Measurements from ENCODE around the gene ZNF207. TPM values are rescaled to one million over a fixed set of nuclear protein-coding genes. Genes with fewer than 3 reads are reported as not detected.
"Not testable (repeated sequence)": the region's sequence is repeated elsewhere in the genome, so short reads cannot be mapped to it uniquely, and the experiment has no call there.

Gene ZNF207
- total RNA-seq, 3 donors from 2014 or later (not counting 1 experiment from before 2014, with no cell fraction given), result 378 to 444 (median 428) TPM

DNA sequence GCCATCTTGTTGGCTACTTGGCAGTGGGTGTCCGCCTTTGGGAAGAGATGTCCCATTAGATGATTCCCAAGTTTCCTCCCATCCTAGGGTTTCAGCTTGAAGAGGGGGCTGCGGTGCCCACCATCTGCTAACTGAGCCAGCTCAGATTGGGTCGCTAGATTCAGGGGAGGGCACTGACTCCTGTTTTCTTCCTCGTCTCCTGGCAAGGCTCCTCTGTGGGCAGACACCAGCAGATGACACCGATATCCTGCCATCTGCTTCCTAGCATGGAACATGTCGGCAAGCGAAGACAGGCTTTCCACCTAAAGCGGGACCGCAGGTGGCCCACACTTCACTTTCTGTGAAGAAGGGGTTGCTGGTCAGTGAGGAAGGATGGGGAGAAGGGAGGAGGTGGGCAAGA is 35.3 kb upstream of the ZNF207 start:
- no peaks in the 10 kb centered on the region for H3K9me3 ChIP-seq (ENCODE audit: control insufficient read depth, insufficient read depth, low read length)
- no peaks in the 10 kb centered on the region for H3K36me3 Mint-ChIP-seq
- no peak overlapping the region for H3K4me3 ChIP-seq (ENCODE audit: low read length)
- H3K27me3 Mint-ChIP-seq (ENCODE audit: low read depth in 2 of 2), result peaks cover 0 to 3% of the 10 kb centered on the region in 2 donors
- no peak for DNase-seq
- H3K4me1 Mint-ChIP-seq, result peaks cover 0 to 4% of the 10 kb centered on the region in 2 donors
- ATAC-seq, result no peak
- H3K4me3 Mint-ChIP-seq, result no peak overlapping the region
- H3K27ac Mint-ChIP-seq, result no peak overlapping the region
- TF ChIP-seq, protein P1, sequence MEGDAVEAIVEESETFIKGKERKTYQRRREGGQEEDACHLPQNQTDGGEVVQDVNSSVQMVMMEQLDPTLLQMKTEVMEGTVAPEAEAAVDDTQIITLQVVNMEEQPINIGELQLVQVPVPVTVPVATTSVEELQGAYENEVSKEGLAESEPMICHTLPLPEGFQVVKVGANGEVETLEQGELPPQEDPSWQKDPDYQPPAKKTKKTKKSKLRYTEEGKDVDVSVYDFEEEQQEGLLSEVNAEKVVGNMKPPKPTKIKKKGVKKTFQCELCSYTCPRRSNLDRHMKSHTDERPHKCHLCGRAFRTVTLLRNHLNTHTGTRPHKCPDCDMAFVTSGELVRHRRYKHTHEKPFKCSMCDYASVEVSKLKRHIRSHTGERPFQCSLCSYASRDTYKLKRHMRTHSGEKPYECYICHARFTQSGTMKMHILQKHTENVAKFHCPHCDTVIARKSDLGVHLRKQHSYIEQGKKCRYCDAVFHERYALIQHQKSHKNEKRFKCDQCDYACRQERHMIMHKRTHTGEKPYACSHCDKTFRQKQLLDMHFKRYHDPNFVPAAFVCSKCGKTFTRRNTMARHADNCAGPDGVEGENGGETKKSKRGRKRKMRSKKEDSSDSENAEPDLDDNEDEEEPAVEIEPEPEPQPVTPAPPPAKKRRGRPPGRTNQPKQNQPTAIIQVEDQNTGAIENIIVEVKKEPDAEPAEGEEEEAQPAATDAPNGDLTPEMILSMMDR (IDR thresholded peaks at IDR 0.05), result no peak
- peaks cover 3% of the 10 kb centered on the region for H3K27me3 ChIP-seq (ENCODE audit: control insufficient read depth, insufficient read depth, low read length)
- peaks cover 9% of the 10 kb centered on the region for H3K4me1 ChIP-seq (ENCODE audit: control insufficient read depth, insufficient read depth, low read length)
- H3K9me3 Mint-ChIP-seq, result no peaks in the 10 kb centered on the region
- intact Hi-C loops (cut with micrococcal nuclease), result no loop called here
- no peaks in the 10 kb centered on the region for H3K36me3 ChIP-seq (ENCODE audit: control insufficient read depth, insufficient read depth, low read length)
- no peak overlapping the region for H3K27ac ChIP-seq (ENCODE audit: low read length)
- WGBS (ENCODE audit: insufficient coverage), result 60% methylated on average over 9 of the region's 9 CpGs

DNA sequence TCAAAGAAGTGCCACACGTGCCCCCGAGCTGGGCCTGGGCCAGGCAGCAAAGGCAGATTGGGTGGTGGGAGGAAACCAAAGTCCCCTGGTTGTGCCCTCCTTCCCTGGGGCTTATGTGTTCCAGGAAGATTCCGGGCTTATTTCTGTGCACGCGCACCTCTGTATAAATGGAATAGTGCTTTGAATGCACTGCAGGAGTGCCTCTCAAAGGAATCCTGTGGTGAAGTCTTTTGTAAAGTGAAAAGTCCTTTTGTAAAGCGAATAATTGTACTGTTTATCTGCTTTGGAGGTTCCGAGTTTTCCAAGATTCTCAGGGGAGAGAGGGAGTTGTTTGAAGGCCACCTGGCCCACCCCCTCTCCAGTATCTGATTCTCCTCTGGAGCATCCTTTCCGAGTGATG is 34.8 kb upstream of the ZNF207 start:
- H3K4me3 ChIP-seq (ENCODE audit: low read length), result no peak overlapping the region
- DNase-seq, result no peak
- no peaks in the 10 kb centered on the region for H3K36me3 ChIP-seq (ENCODE audit: control insufficient read depth, insufficient read depth, low read length)
- WGBS (ENCODE audit: insufficient coverage), result 89% methylated on average over 8 of the region's 8 CpGs
- H3K9me3 ChIP-seq (ENCODE audit: control insufficient read depth, insufficient read depth, low read length), result no peaks in the 10 kb centered on the region
- H3K9me3 Mint-ChIP-seq, result no peaks in the 10 kb centered on the region
- ATAC-seq, result no peak
- intact Hi-C loops (cut with micrococcal nuclease), result no loop called here
- H3K4me1 ChIP-seq (ENCODE audit: control insufficient read depth, insufficient read depth, low read length), result peaks cover 12% of the 10 kb centered on the region
- peaks cover 0 to 5% of the 10 kb centered on the region in 2 donors for H3K4me1 Mint-ChIP-seq
- TF ChIP-seq, protein P1 (IDR thresholded peaks at IDR 0.05), result no peak
- no peak overlapping the region for H3K27ac ChIP-seq (ENCODE audit: low read length)
- H3K36me3 Mint-ChIP-seq, result no peaks in the 10 kb centered on the region
- H3K27me3 ChIP-seq (ENCODE audit: control insufficient read depth, insufficient read depth, low read length), result peaks cover 3% of the 10 kb centered on the region
- H3K4me3 Mint-ChIP-seq, result no peak overlapping the region
- no peak overlapping the region for H3K27ac Mint-ChIP-seq
- H3K27me3 Mint-ChIP-seq (ENCODE audit: low read depth in 2 of 2), result peaks cover 0 to 3% of the 10 kb centered on the region in 2 donors

DNA sequence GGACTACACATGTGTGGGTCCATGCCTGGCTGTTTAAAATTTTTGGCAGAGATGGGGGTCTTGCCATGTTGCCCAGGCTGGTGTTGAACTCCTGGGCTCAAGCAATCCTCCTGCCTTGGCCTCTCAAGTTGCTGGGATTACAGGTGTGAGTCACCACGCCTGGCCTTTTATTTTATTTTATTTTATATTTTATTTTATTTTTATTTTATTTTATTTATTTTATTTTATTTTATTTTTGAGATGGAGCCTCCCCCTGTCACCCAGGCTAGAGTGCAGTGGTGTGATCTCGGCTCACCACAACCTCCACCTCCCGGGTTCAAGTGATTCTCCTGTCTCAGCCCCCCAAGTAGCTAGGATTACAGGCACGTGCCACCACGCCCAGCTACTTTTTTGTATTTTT is 33.3 kb upstream of the ZNF207 start:
- H3K27ac Mint-ChIP-seq; H3K4me3 Mint-ChIP-seq; H3K27ac ChIP-seq (ENCODE audit: low read length); H3K36me3 Mint-ChIP-seq; intact Hi-C loops (cut with micrococcal nuclease); H3K9me3 Mint-ChIP-seq; DNase-seq; H3K27me3 Mint-ChIP-seq (ENCODE audit: low read depth in 2 of 2); H3K36me3 ChIP-seq (ENCODE audit: control insufficient read depth, insufficient read depth, low read length); H3K9me3 ChIP-seq (ENCODE audit: control insufficient read depth, insufficient read depth, low read length); H3K27me3 ChIP-seq (ENCODE audit: control insufficient read depth, insufficient read depth, low read length); H3K4me3 ChIP-seq (ENCODE audit: low read length); ATAC-seq; H3K4me1 Mint-ChIP-seq: not testable (repeated sequence)
- peaks cover 12% of the 10 kb centered on the region for H3K4me1 ChIP-seq (ENCODE audit: control insufficient read depth, insufficient read depth, low read length)
- WGBS (ENCODE audit: insufficient coverage), result 81% methylated on average over 4 of the region's 5 CpGs

DNA sequence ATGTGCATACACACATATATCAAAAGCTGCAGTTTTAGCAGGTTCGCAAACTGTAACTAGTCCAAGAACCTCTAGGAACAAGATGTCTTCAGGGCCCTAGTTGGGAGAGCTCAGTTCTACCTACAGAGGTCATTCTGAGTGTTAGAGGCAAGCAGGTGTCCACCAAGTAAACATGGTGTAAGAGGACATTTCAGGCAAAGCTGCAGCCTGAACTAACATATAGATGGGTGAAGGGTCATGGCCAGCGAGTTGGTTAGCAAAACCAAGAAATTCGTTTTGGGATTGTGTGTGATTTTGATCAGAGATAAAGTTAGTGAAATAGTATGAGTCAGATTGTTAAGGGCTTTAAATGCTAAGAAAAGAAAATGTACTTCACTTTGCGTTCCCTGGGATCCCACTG is 32.6 kb upstream of the ZNF207 start:
- Histone ChIP-seq H3K4me1 (ENCODE audit: control insufficient read depth, insufficient read depth, low read length) (peaks cover 12% of the 10 kb centered on the region), H3K27me3 (ENCODE audit: control insufficient read depth, insufficient read depth, low read length) (peaks cover 3% of the 10 kb centered on the region), H3K4me3 (ENCODE audit: low read length) (no peak overlapping the region), H3K36me3 (ENCODE audit: control insufficient read depth, insufficient read depth, low read length) (no peaks in the 10 kb centered on the region), H3K9me3 (ENCODE audit: control insufficient read depth, insufficient read depth, low read length) (no peaks in the 10 kb centered on the region), H3K27ac (ENCODE audit: low read length) (no peak overlapping the region)
- Mint-ChIP-seq H3K4me1 (peaks cover 0 to 5% of the 10 kb centered on the region in 2 donors), H3K27ac (no peak overlapping the region), H3K4me3 (no peak overlapping the region), H3K27me3 (ENCODE audit: low read depth in 2 of 2) (peaks cover 0 to 3% of the 10 kb centered on the region in 2 donors), H3K9me3 (no peaks in the 10 kb centered on the region), H3K36me3 (no peaks in the 10 kb centered on the region)
- DNase-seq (no peak), ATAC-seq (no peak)
- TF ChIP-seq, protein P1 (IDR thresholded peaks at IDR 0.05), result no peak
- intact Hi-C loops (cut with micrococcal nuclease), result no loop called here
- 84% methylated on average over 4 of the region's 4 CpGs for WGBS (ENCODE audit: insufficient coverage)
